GM23338 (cell line): ENCODE results near the gene AGFG1. TPM values are rescaled to one million over a fixed set of nuclear protein-coding genes. Genes with fewer than 3 reads are reported as not detected.

Experiments
- ATAC-seq: fragments of 200-7000 bp; cut with Tn5 transposase; 3 replicates; pipeline ENCODE4 v1.9.1; 2020
- DNase-seq: peaks from one replicate; pipeline ENCODE4 v3.0.0-alpha.2; 2015; ENCODE audit warnings: low spot score
- H2AFZ ChIP-seq: fragments of 200-600 bp; sonication (generic); 2 replicates; pipeline ENCODE4 v1.8.0; 2016; ENCODE audit warnings: antibody characterized with exemption, mild to moderate bottlenecking, moderate library complexity
- H3F3A ChIP-seq: fragments of 200-600 bp; sonication (generic); replicated peaks from 2 replicates; pipeline ENCODE4 v1.8.0; 2017; ENCODE audit warnings: antibody characterized with exemption, mixed run types, low read depth
- H3K27ac ChIP-seq: fragments of 200-600 bp; sonication (generic); 2 replicates; pipeline ENCODE4 v1.6.1; 2016; ENCODE audit warnings: low read depth
- H3K27me3 ChIP-seq: fragments of 200-600 bp; sonication (generic); 2 replicates; pipeline ENCODE4 v1.8.0; 2016; ENCODE audit warnings: mild to moderate bottlenecking, mixed run types, moderate library complexity; ENCODE audit not compliant: insufficient read depth
- H3K36me3 ChIP-seq: fragments of 200-600 bp; sonication (generic); 2 replicates; pipeline ENCODE4 v1.8.0; 2016; ENCODE audit warnings: mild to moderate bottlenecking; ENCODE audit not compliant: insufficient read depth
- H3K4me1 ChIP-seq: fragments of 200-600 bp; sonication (generic); 2 replicates; pipeline ENCODE4 v1.8.0; 2016; ENCODE audit warnings: mild to moderate bottlenecking, moderate library complexity; ENCODE audit not compliant: insufficient read depth
- H3K4me2 ChIP-seq: fragments of 200-600 bp; sonication (generic); 2 replicates; pipeline ENCODE4 v1.7.1; 2017; ENCODE audit warnings: mixed run types
- H3K4me3 ChIP-seq: fragments of 200-600 bp; sonication (generic); 2 replicates; pipeline ENCODE4 v1.6.1; 2016; ENCODE audit warnings: mixed run types
- H3K79me2 ChIP-seq: fragments of 200-600 bp; sonication (generic); replicated peaks from 2 replicates; pipeline ENCODE4 v1.8.0; 2017; ENCODE audit warnings: mild to moderate bottlenecking; ENCODE audit not compliant: insufficient read depth
- H3K9me2 ChIP-seq: fragments of 200-600 bp; sonication (generic); 2 replicates; pipeline ENCODE4 v1.8.0; 2017; ENCODE audit not compliant: insufficient read depth
- H4K20me1 ChIP-seq: fragments of 200-600 bp; sonication (generic); replicated peaks from 2 replicates; pipeline ENCODE4 v1.8.0; 2017; ENCODE audit warnings: mild to moderate bottlenecking; ENCODE audit not compliant: insufficient read depth
- H3K27ac Mint-ChIP-seq: 2 replicates; pipeline ENCODE4 v1.8.0; 2020; ENCODE audit warnings: inconsistent platforms, mild to moderate bottlenecking, moderate library complexity, mixed read lengths
- H3K27me3 Mint-ChIP-seq: 3 replicates; pipeline ENCODE4 v1.8.0; 2022; ENCODE audit warnings: low read depth, mild to moderate bottlenecking, moderate library complexity, mixed read lengths, inconsistent platforms; ENCODE audit not compliant: insufficient read depth, poor library complexity
- H3K36me3 Mint-ChIP-seq: 3 replicates; pipeline ENCODE4 v1.8.0; 2021; ENCODE audit warnings: low read depth, mild to moderate bottlenecking, inconsistent platforms, moderate library complexity, mixed read lengths
- H3K4me1 Mint-ChIP-seq: 3 replicates; pipeline ENCODE4 v1.8.0; 2020; ENCODE audit warnings: mild to moderate bottlenecking, inconsistent platforms, mixed read lengths
- H3K4me3 Mint-ChIP-seq: 3 replicates; pipeline ENCODE4 v1.8.0; 2021; ENCODE audit warnings: moderate library complexity, mild to moderate bottlenecking, inconsistent platforms, mixed read lengths
- H3K9me3 Mint-ChIP-seq: 3 replicates; pipeline ENCODE4 v1.8.0; 2020; ENCODE audit warnings: moderate library complexity, mild to moderate bottlenecking, inconsistent platforms, mixed read lengths
- CREB1 ChIP-seq: fragments of 250-450 bp; sonication (Bioruptor Pico); IDR thresholded peaks from 2 replicates; pipeline ENCODE4 v1.5.0; 2020; ENCODE audit warnings: low read depth, mild to moderate bottlenecking, moderate library complexity
- ETS1 ChIP-seq: IDR thresholded peaks from 2 replicates; pipeline ENCODE4 v1.6.1; 2016; ENCODE audit warnings: antibody characterized with exemption
- EZH2phosphoT487 ChIP-seq: fragments of 200-600 bp; sonication (generic); IDR thresholded peaks from one replicate; pipeline ENCODE4 v1.8.1; 2018; ENCODE audit warnings: antibody characterized with exemption; ENCODE audit not compliant: unreplicated experiment
- JUNB ChIP-seq: IDR thresholded peaks from one replicate; pipeline ENCODE4 v1.6.1; 2016; ENCODE audit warnings: antibody characterized with exemption; ENCODE audit not compliant: unreplicated experiment
- NANOG ChIP-seq: IDR thresholded peaks from 2 replicates; pipeline ENCODE4 v1.6.1; 2016; ENCODE audit warnings: antibody characterized with exemption, borderline replicate concordance
- ZNF114 ChIP-seq: fragments of 250-450 bp; sonication (Bioruptor Pico); IDR thresholded peaks from 2 replicates; pipeline ENCODE4 v1.5.0; 2020; ENCODE audit warnings: mild to moderate bottlenecking, moderate library complexity
- ZNF331 ChIP-seq: fragments of 250-450 bp; sonication (Bioruptor Pico); IDR thresholded peaks from 2 replicates; pipeline ENCODE4 v1.5.0; 2020; ENCODE audit warnings: low read depth, mild to moderate bottlenecking, moderate library complexity
- polyA plus RNA-seq: library from polyadenylated mRNA; unstranded; fragments of >200 nt; fragmentation: Nextera tagmentation; extraction: Ambion mirVana; gene quantifications from 2 replicates; pipeline ENCODE4 v1.2.1, GENCODE V29; 2016
- total RNA-seq: library from RNA; depleted of rRNA; stranded (reverse); fragments of >200 nt; shearing (Covaris generic); gene quantifications from 2 replicates; pipeline ENCODE4 v1.2.3, GENCODE V29; 2014
- TF ChIP-seq, protein P1 (sequence below): fragments of 250-450 bp; sonication (Bioruptor Pico); IDR thresholded peaks from 2 replicates; pipeline ENCODE4 v1.5.0; 2020; ENCODE audit warnings: mild to moderate bottlenecking, moderate library complexity
- TF ChIP-seq, protein P2 (sequence below): IDR thresholded peaks from one replicate; pipeline ENCODE4 v1.6.1; 2018; ENCODE audit warnings: antibody characterized with exemption; ENCODE audit not compliant: unreplicated experiment

The AGFG1 gene
- total and polyA plus RNA-seq, 2 experiments from 2014 or later, result 14.5 to 113 TPM

DNA sequence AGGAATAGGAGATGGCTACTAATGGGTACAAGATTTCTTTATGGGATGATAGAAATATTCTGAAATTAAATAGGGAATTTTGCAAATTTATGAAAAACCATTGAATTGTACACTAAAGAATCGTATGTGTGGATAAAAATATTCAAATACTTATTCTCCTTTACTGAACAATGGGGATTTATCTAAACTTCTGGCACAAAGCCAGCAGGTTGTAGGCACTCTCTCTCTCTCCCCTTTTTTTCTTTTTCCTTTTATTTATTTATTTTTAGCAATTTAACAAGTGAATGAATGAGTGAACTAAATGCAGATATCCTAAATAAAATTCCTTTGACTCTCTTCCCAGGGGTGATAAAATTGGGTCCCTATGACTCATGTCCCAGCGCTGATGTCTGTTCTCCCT is 104.9 kb downstream of the AGFG1 start:
- peaks cover 2% of the 10 kb centered on the region; the same call in 2 of the 3 replicates for H3K9me3 Mint-ChIP-seq
- no peaks in the 10 kb centered on the region for H3K27me3 Mint-ChIP-seq
- no peaks in the 10 kb centered on the region for H3F3A ChIP-seq
- no peak overlapping the region for H3K4me3 ChIP-seq
- H3K36me3 Mint-ChIP-seq, result peaks cover under 1% of the 10 kb centered on the region; the same call in 1 of the 3 replicates
- TF ChIP-seq CREB1, result no peak
- TF ChIP-seq, protein P1, sequence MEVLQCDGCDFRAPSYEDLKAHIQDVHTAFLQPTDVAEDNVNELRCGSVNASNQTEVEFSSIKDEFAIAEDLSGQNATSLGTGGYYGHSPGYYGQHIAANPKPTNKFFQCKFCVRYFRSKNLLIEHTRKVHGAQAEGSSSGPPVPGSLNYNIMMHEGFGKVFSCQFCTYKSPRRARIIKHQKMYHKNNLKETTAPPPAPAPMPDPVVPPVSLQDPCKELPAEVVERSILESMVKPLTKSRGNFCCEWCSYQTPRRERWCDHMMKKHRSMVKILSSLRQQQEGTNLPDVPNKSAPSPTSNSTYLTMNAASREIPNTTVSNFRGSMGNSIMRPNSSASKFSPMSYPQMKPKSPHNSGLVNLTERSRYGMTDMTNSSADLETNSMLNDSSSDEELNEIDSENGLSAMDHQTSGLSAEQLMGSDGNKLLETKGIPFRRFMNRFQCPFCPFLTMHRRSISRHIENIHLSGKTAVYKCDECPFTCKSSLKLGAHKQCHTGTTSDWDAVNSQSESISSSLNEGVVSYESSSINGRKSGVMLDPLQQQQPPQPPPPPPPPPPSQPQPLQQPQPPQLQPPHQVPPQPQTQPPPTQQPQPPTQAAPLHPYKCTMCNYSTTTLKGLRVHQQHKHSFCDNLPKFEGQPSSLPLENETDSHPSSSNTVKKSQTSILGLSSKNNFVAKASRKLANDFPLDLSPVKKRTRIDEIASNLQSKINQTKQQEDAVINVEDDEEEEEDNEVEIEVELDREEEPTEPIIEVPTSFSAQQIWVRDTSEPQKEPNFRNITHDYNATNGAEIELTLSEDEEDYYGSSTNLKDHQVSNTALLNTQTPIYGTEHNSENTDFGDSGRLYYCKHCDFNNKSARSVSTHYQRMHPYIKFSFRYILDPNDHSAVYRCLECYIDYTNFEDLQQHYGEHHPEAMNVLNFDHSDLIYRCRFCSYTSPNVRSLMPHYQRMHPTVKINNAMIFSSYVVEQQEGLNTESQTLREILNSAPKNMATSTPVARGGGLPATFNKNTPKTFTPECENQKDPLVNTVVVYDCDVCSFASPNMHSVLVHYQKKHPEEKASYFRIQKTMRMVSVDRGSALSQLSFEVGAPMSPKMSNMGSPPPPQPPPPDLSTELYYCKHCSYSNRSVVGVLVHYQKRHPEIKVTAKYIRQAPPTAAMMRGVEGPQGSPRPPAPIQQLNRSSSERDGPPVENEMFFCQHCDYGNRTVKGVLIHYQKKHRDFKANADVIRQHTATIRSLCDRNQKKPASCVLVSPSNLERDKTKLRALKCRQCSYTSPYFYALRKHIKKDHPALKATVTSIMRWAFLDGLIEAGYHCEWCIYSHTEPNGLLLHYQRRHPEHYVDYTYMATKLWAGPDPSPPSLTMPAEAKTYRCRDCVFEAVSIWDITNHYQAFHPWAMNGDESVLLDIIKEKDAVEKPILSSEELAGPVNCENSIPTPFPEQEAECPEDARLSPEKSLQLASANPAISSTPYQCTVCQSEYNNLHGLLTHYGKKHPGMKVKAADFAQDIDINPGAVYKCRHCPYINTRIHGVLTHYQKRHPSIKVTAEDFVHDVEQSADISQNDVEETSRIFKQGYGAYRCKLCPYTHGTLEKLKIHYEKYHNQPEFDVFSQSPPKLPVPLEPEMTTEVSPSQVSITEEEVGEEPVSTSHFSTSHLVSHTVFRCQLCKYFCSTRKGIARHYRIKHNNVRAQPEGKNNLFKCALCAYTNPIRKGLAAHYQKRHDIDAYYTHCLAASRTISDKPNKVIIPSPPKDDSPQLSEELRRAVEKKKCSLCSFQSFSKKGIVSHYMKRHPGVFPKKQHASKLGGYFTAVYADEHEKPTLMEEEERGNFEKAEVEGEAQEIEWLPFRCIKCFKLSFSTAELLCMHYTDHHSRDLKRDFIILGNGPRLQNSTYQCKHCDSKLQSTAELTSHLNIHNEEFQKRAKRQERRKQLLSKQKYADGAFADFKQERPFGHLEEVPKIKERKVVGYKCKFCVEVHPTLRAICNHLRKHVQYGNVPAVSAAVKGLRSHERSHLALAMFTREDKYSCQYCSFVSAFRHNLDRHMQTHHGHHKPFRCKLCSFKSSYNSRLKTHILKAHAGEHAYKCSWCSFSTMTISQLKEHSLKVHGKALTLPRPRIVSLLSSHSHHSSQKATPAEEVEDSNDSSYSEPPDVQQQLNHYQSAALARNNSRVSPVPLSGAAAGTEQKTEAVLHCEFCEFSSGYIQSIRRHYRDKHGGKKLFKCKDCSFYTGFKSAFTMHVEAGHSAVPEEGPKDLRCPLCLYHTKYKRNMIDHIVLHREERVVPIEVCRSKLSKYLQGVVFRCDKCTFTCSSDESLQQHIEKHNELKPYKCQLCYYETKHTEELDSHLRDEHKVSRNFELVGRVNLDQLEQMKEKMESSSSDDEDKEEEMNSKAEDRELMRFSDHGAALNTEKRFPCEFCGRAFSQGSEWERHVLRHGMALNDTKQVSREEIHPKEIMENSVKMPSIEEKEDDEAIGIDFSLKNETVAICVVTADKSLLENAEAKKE (CRISPR knock-in tag), result no peak
- no peak for TF ChIP-seq JUNB
- TF ChIP-seq NANOG, result no peak
- no peak for TF ChIP-seq ZNF114 (CRISPR knock-in tag)
- TF ChIP-seq, protein P2, sequence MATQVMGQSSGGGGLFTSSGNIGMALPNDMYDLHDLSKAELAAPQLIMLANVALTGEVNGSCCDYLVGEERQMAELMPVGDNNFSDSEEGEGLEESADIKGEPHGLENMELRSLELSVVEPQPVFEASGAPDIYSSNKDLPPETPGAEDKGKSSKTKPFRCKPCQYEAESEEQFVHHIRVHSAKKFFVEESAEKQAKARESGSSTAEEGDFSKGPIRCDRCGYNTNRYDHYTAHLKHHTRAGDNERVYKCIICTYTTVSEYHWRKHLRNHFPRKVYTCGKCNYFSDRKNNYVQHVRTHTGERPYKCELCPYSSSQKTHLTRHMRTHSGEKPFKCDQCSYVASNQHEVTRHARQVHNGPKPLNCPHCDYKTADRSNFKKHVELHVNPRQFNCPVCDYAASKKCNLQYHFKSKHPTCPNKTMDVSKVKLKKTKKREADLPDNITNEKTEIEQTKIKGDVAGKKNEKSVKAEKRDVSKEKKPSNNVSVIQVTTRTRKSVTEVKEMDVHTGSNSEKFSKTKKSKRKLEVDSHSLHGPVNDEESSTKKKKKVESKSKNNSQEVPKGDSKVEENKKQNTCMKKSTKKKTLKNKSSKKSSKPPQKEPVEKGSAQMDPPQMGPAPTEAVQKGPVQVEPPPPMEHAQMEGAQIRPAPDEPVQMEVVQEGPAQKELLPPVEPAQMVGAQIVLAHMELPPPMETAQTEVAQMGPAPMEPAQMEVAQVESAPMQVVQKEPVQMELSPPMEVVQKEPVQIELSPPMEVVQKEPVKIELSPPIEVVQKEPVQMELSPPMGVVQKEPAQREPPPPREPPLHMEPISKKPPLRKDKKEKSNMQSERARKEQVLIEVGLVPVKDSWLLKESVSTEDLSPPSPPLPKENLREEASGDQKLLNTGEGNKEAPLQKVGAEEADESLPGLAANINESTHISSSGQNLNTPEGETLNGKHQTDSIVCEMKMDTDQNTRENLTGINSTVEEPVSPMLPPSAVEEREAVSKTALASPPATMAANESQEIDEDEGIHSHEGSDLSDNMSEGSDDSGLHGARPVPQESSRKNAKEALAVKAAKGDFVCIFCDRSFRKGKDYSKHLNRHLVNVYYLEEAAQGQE, result no peak
- TF ChIP-seq EZH2phosphoT487, result no peak
- TF ChIP-seq ETS1, result no peak
- no peak for TF ChIP-seq ZNF331 (CRISPR knock-in tag)
- ATAC-seq (no peak), DNase-seq (no peak)
- H2AFZ ChIP-seq, result peak overlapping the region; percentile 45; the same call in 1 of the 2 replicates
- H3K79me2 ChIP-seq, result no peaks in the 10 kb centered on the region
- H3K4me1 Mint-ChIP-seq, result peaks cover 9% of the 10 kb centered on the region; the same call in 2 of the 3 replicates
- no peaks in the 10 kb centered on the region for H3K4me1 ChIP-seq
- no peaks in the 10 kb centered on the region for H4K20me1 ChIP-seq
- H3K27ac Mint-ChIP-seq, result no peak overlapping the region
- no peak overlapping the region for H3K27ac ChIP-seq
- H3K4me3 Mint-ChIP-seq, result no peak overlapping the region
- no peaks in the 10 kb centered on the region for H3K27me3 ChIP-seq
- H3K4me2 ChIP-seq, result no peak overlapping the region
- no peaks in the 10 kb centered on the region for H3K9me2 ChIP-seq
- H3K36me3 ChIP-seq, result no peaks in the 10 kb centered on the region
